HEK293T (cell line): ENCODE data around the gene CKM.

Experiments used
- HDGF ChIP-seq: fragments of 450-650 bp; IDR thresholded peaks from 2 replicates; pipeline ENCODE4 v1.6.1; 2017; ENCODE audit warnings: antibody characterized with exemption, borderline replicate concordance
- ZNF384 ChIP-seq: fragments of 450-650 bp; IDR thresholded peaks from 2 replicates; pipeline ENCODE4 v1.6.1; 2016

DNA sequence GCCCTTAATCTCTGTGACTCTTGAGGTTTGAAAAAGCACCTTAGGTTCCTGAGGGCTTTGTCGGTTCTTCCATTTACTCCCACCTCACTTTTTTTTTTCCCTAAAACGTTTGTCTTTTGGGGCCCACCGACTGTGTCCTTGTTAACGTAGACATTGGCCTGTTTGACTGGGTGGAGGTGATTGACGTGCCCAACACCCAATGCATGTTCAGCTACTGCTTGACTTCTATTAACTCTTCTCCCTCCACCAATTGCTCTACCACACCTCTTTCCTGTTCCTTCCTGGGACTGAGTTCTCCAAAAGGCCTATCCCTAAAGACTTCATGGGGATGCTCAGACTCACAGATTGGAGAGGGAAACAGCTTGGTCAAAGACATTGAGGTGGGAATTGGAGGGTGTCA is 17.3 kb downstream of the CKM start:
- TF ChIP-seq ZNF384 (no peak), HDGF (no peak)
